Measurements from ENCODE around the gene APH1B. TPM values are rescaled to one million over a fixed set of nuclear protein-coding genes. Genes with fewer than 3 reads are reported as not detected.

Gene APH1B
- total RNA-seq, 8 experiments from 2014 or later, result 6.9 to 20.2 (median 11.9) TPM

GRCh38 chr15:63288342-63288741 lies 10.9 kb downstream of the APH1B start:
- ATAC-seq (replicated peaks in 6 of 8), result peak in 3 of 8 experiments; percentile 17 to 52 (median 41)
- WGBS, 10 experiments, result 14 to 100% (median 61%) methylated on average over 1 of the region's 1 CpG; no CpG with 5 or more reads in 6 of the 10 experiments
- H3K4me1 ChIP-seq (replicated peaks in 1 of 2), result peaks cover 2 to 6% of the 10 kb centered on the region in 2 donors
- no peak overlapping the region for H3K4me3 ChIP-seq
- no peak overlapping the region for H3K27ac ChIP-seq
- in situ Hi-C loops (cut with MboI; ENCODE audit: low pct_unique_long_range_greater_than_20kb in 2 of 9, low sequenced_read_pairs in 9 of 9, unreplicated experiment in 9 of 9), result no loop called here

- 0 to 17% (median 5%) methylated on average over 2 to 4 of the region's 4 CpGs for WGBS, 10 experiments
- in situ Hi-C loops (cut with MboI; ENCODE audit: low pct_unique_long_range_greater_than_20kb in 2 of 9, low sequenced_read_pairs in 9 of 9, unreplicated experiment in 9 of 9), result no loop called here
- ATAC-seq (replicated peaks in 6 of 8), result peak in 6 of 8 experiments; percentile 54 to 75 (median 70)
These were observed 11.5 kb downstream of the APH1B start for GRCh38 chr15:63288778-63289378.

GRCh38 chr15:63291507-63291906 lies 14.1 kb downstream of the APH1B start:
- H3K27ac ChIP-seq, result no peak overlapping the region
- peaks cover 2 to 6% of the 10 kb centered on the region in 2 donors for H3K4me1 ChIP-seq (replicated peaks in 1 of 2)
- in situ Hi-C loops (cut with MboI; ENCODE audit: low pct_unique_long_range_greater_than_20kb in 2 of 9, low sequenced_read_pairs in 9 of 9, unreplicated experiment in 9 of 9), result loop anchor here in 2 of 9 experiments (10.0 kb wide), 1 partner anchor 103 kb away; no protein-coding TSS in a partner anchor
- peak in 1 of 8 experiments; percentile 58 for ATAC-seq (replicated peaks in 6 of 8)
- no peak overlapping the region for H3K4me3 ChIP-seq

More at GRCh38 chr15:63288778-63289378, 11.5 kb downstream of the APH1B start:
- Histone ChIP-seq H3K27ac (no peak overlapping the region), H3K4me1 (replicated peaks in 1 of 2) (peaks cover 2 to 6% of the 10 kb centered on the region in 2 donors), H3K4me3 (no peak overlapping the region)

- 93 to 100% (median 100%) methylated on average over 1 to 3 of the region's 3 CpGs for WGBS, 10 experiments
- in situ Hi-C loops (cut with MboI; ENCODE audit: low pct_unique_long_range_greater_than_20kb in 2 of 9, low sequenced_read_pairs in 9 of 9, unreplicated experiment in 9 of 9), result loop anchor here in 2 of 9 experiments (10.0 kb wide), 1 partner anchor 103 kb away; no protein-coding TSS in a partner anchor
- no peak for ATAC-seq (replicated peaks in 6 of 8)
- H3K4me1 ChIP-seq (replicated peaks in 1 of 2), result peaks cover 2 to 6% of the 10 kb centered on the region in 2 donors
- H3K4me3 ChIP-seq, result no peak overlapping the region
- H3K27ac ChIP-seq, result no peak overlapping the region
These were observed 14.8 kb downstream of the APH1B start for GRCh38 chr15:63292241-63292640.

GRCh38 chr15:63292771-63293170 lies 15.4 kb downstream of the APH1B start:
- Histone ChIP-seq H3K4me1 (replicated peaks in 1 of 2) (peaks cover 2 to 6% of the 10 kb centered on the region in 2 donors), H3K4me3 (no peak overlapping the region), H3K27ac (no peak overlapping the region)
- in situ Hi-C loops (cut with MboI; ENCODE audit: low pct_unique_long_range_greater_than_20kb in 2 of 9, low sequenced_read_pairs in 9 of 9, unreplicated experiment in 9 of 9), result loop anchor here in 2 of 9 experiments (10.0 kb wide), 1 partner anchor 102 kb away; no protein-coding TSS in a partner anchor
- 78 to 100% (median 94%) methylated on average over 2 to 5 of the region's 5 CpGs for WGBS, 10 experiments
- ATAC-seq (replicated peaks in 6 of 8), result no peak

GRCh38 chr15:63294359-63294758 lies 17.0 kb downstream of the APH1B start:
- Histone ChIP-seq H3K4me3 (no peak overlapping the region), H3K27ac (no peak overlapping the region), H3K4me1 (replicated peaks in 1 of 2) (peaks cover 2 to 6% of the 10 kb centered on the region in 2 donors)
- WGBS, 10 experiments, result 90 to 100% (median 100%) methylated on average over 1 to 3 of the region's 3 CpGs; no CpG with 5 or more reads in 1 of the 10 experiments
- in situ Hi-C loops (cut with MboI; ENCODE audit: low pct_unique_long_range_greater_than_20kb in 2 of 9, low sequenced_read_pairs in 9 of 9, unreplicated experiment in 9 of 9), result loop anchor here in 2 of 9 experiments (10.0 kb wide), 1 partner anchor 100 kb away; no protein-coding TSS in a partner anchor
- peak in 2 of 8 experiments; percentile 34 to 46 for ATAC-seq (replicated peaks in 6 of 8)

- peaks cover 6 to 9% of the 10 kb centered on the region in 2 donors for H3K4me1 ChIP-seq (replicated peaks in 1 of 2)
- ATAC-seq (replicated peaks in 6 of 8), result no peak
- H3K4me3 ChIP-seq, result no peak overlapping the region
- in situ Hi-C loops (cut with MboI; ENCODE audit: low pct_unique_long_range_greater_than_20kb in 2 of 9, low sequenced_read_pairs in 9 of 9, unreplicated experiment in 9 of 9), result loop anchor here in 2 of 9 experiments (10.0 kb wide), 1 partner anchor 99 kb away; no protein-coding TSS in a partner anchor
- H3K27ac ChIP-seq, result no peak overlapping the region
These were observed 17.9 kb downstream of the APH1B start for GRCh38 chr15:63295341-63295740.

- ATAC-seq (replicated peaks in 6 of 8), result no peak
- Histone ChIP-seq H3K27ac (no peak overlapping the region), H3K4me3 (no peak overlapping the region), H3K4me1 (replicated peaks in 1 of 2) (peaks cover 3 to 7% of the 10 kb centered on the region in 2 donors)
- in situ Hi-C loops (cut with MboI; ENCODE audit: low pct_unique_long_range_greater_than_20kb in 2 of 9, low sequenced_read_pairs in 9 of 9, unreplicated experiment in 9 of 9), result loop anchor here in 2 of 9 experiments (10.0 kb wide), 1 partner anchor 99 kb away; no protein-coding TSS in a partner anchor
- 40 to 100% (median 76%) methylated on average over 1 to 5 of the region's 6 CpGs; no CpG with 5 or more reads in 2 of the 10 experiments for WGBS, 10 experiments
These were observed 18.8 kb downstream of the APH1B start for GRCh38 chr15:63296195-63296594.

GRCh38 chr15:63299943-63300575 lies 22.7 kb downstream of the APH1B start:
- peak in 3 of 8 experiments; percentile 37 to 88 (median 78) for ATAC-seq (replicated peaks in 6 of 8)
- Histone ChIP-seq H3K4me1 (replicated peaks in 1 of 2) (peaks cover 3 to 7% of the 10 kb centered on the region in 2 donors), H3K4me3 (no peak overlapping the region), H3K27ac (no peak overlapping the region)
- WGBS, 10 experiments, result 0 to 83% (median 74%) methylated on average over 1 to 7 of the region's 7 CpGs; no CpG with 5 or more reads in 1 of the 10 experiments
- in situ Hi-C loops (cut with MboI; ENCODE audit: low pct_unique_long_range_greater_than_20kb in 2 of 9, low sequenced_read_pairs in 9 of 9, unreplicated experiment in 9 of 9), result loop anchor here in 2 of 9 experiments (10.0 kb wide), 1 partner anchor 95 kb away; no protein-coding TSS in a partner anchor

GRCh38 chr15:63301088-63301487 lies 23.7 kb downstream of the APH1B start:
- in situ Hi-C loops (cut with MboI; ENCODE audit: low pct_unique_long_range_greater_than_20kb in 2 of 9, low sequenced_read_pairs in 9 of 9, unreplicated experiment in 9 of 9), result no loop called here
- Histone ChIP-seq H3K4me1 (replicated peaks in 1 of 2) (peaks cover 3 to 7% of the 10 kb centered on the region in 2 donors), H3K4me3 (no peak overlapping the region), H3K27ac (no peak overlapping the region)
- WGBS, 10 experiments, result 67 to 100% (median 80%) methylated on average over 1 of the region's 1 CpG; no CpG with 5 or more reads in 5 of the 10 experiments
- ATAC-seq (replicated peaks in 6 of 8), result peak in 1 of 8 experiments; percentile 28

GRCh38 chr15:63305260-63305659 lies 27.9 kb downstream of the APH1B start:
- in situ Hi-C loops (cut with MboI; ENCODE audit: low pct_unique_long_range_greater_than_20kb in 2 of 9, low sequenced_read_pairs in 9 of 9, unreplicated experiment in 9 of 9), result no loop called here

GRCh38 chr15:63306492-63307073 lies 29.2 kb downstream of the APH1B start:
- peak in 1 of 8 experiments; percentile 41 for ATAC-seq (replicated peaks in 6 of 8)
- Histone ChIP-seq H3K4me1 (replicated peaks in 1 of 2) (peaks cover 0 to 2% of the 10 kb centered on the region in 2 donors), H3K4me3 (no peak overlapping the region), H3K27ac (no peak overlapping the region)
- WGBS, 10 experiments, result 40 to 97% (median 80%) methylated on average over 1 to 5 of the region's 5 CpGs; no CpG with 5 or more reads in 1 of the 10 experiments
- in situ Hi-C loops (cut with MboI; ENCODE audit: low pct_unique_long_range_greater_than_20kb in 2 of 9, low sequenced_read_pairs in 9 of 9, unreplicated experiment in 9 of 9), result no loop called here

More at GRCh38 chr15:63305260-63305659, 27.9 kb downstream of the APH1B start:
- Histone ChIP-seq H3K4me3 (no peak overlapping the region), H3K4me1 (replicated peaks in 1 of 2) (peaks cover 2 to 4% of the 10 kb centered on the region in 2 donors), H3K27ac (no peak overlapping the region)
- peak in 2 of 8 experiments; percentile 46 to 65 for ATAC-seq (replicated peaks in 6 of 8)
- 37 to 100% (median 85%) methylated on average over 1 to 5 of the region's 5 CpGs for WGBS, 10 experiments

- peak in 2 of 8 experiments; percentile 8 to 37 for ATAC-seq (replicated peaks in 6 of 8)
- Histone ChIP-seq H3K27ac (no peak overlapping the region), H3K4me1 (replicated peaks in 1 of 2) (peaks cover 0 to 9% of the 10 kb centered on the region in 2 donors), H3K4me3 (no peak overlapping the region)
- in situ Hi-C loops (cut with MboI; ENCODE audit: low pct_unique_long_range_greater_than_20kb in 2 of 9, low sequenced_read_pairs in 9 of 9, unreplicated experiment in 9 of 9), result no loop called here
- WGBS, 10 experiments, result 43 to 100% (median 80%) methylated on average over 1 to 3 of the region's 4 CpGs; no CpG with 5 or more reads in 3 of the 10 experiments
These were observed 31.1 kb downstream of the APH1B start for GRCh38 chr15:63308491-63308890.
